GM12872 (cell line): ENCODE data around the gene MEIS3.

Experiments used
- CTCF ChIP-seq: IDR thresholded peaks from 3 replicates; pipeline ENCODE4 v1.5.1; 2011; ENCODE audit warnings: low read depth, mild to moderate bottlenecking, low read length, moderate library complexity; ENCODE audit not compliant: insufficient read depth

Gene MEIS3

GRCh38 chr19:47380559-47380958, 38.8 kb downstream of the MEIS3 start:
- no peak for TF ChIP-seq CTCF

- TF ChIP-seq CTCF, result no peak
Measured at GRCh38 chr19:47379381-47379938, 39.9 kb downstream of the MEIS3 start.

- no peak for TF ChIP-seq CTCF
Measured at GRCh38 chr19:47378246-47378645, 41.1 kb downstream of the MEIS3 start.

- no peak for TF ChIP-seq CTCF
Measured at GRCh38 chr19:47377801-47378200, 41.5 kb downstream of the MEIS3 start.

GRCh38 chr19:47377208-47377701, 42.1 kb downstream of the MEIS3 start:
- TF ChIP-seq CTCF, result no peak

GRCh38 chr19:47376589-47377144, 42.7 kb downstream of the MEIS3 start:
- no peak for TF ChIP-seq CTCF

GRCh38 chr19:47375694-47376588, 43.4 kb downstream of the MEIS3 start:
- TF ChIP-seq CTCF, result no peak
